Bronchial epithelial cell (primary cell): Measurements from ENCODE around the gene ABCB8. TPM values are rescaled to one million over a fixed set of nuclear protein-coding genes. Genes with fewer than 3 reads are reported as not detected.

Source experiments
- DNase-seq: peaks from one replicate; pipeline ENCODE4 v3.0.0-alpha.2; 2010; ENCODE audit warnings: low read depth
- FAIRE-seq: peaks from 2 replicates; lab custom pipeline; 2011; peaks lifted over from hg19 to GRCh38; lab: Jason Lieb, UNC
- H3K27me3 ChIP-seq: 2 replicates; pipeline ENCODE4 v1.5.1; 2011; ENCODE audit warnings: low read length; ENCODE audit not compliant: control insufficient read depth, insufficient read depth
- H3K36me3 ChIP-seq: 2 replicates; pipeline ENCODE4 v1.5.1; 2011; ENCODE audit warnings: low read length; ENCODE audit not compliant: control insufficient read depth, insufficient read depth
- H3K4me3 ChIP-seq: 2 replicates; pipeline ENCODE4 v1.5.1; 2011; ENCODE audit warnings: mild to moderate bottlenecking, low read depth, low read length, control low read depth
- CTCF ChIP-seq: IDR thresholded peaks from 2 replicates; pipeline ENCODE4 v1.5.1; 2011; ENCODE audit warnings: mild to moderate bottlenecking, moderate library complexity, low read length, control low read depth, inconsistent platforms; ENCODE audit not compliant: insufficient read depth, severe bottlenecking
- total RNA-seq: library from RNA; depleted of rRNA; stranded (reverse); fragments of >200 nt; gene quantifications from 2 replicates; pipeline ENCODE4 v1.2.1, GENCODE V29; 2014

ABCB8 gene
- total RNA-seq, 1 donor from 2014 or later: 20.5 TPM

- FAIRE-seq (no peak), DNase-seq (no peak)
- Histone ChIP-seq H3K36me3 (peaks cover 1% of the 10 kb centered on the region), H3K27me3 (no peaks in the 10 kb centered on the region), H3K4me3 (peak overlapping the region; percentile 74)
- peak; percentile 57 for TF ChIP-seq CTCF
Measured at GRCh38 chr7:151087245-151088018, 59.2 kb downstream of the ABCB8 start.

GRCh38 chr7:151088019-151088855 is 60.0 kb downstream of the ABCB8 start:
- no peak for FAIRE-seq
- no peaks in the 10 kb centered on the region for H3K27me3 ChIP-seq
- no peak for TF ChIP-seq CTCF
- H3K4me3 ChIP-seq: peak overlapping the region; percentile 74
- no peak for DNase-seq
- H3K36me3 ChIP-seq: peaks cover 1% of the 10 kb centered on the region

- FAIRE-seq: no peak
- no peak for TF ChIP-seq CTCF
- Histone ChIP-seq H3K36me3 (peaks cover 2% of the 10 kb centered on the region), H3K4me3 (peak overlapping the region; percentile 2), H3K27me3 (no peaks in the 10 kb centered on the region)
- peak; percentile 44 for DNase-seq
Measured at GRCh38 chr7:151088856-151089699, 60.8 kb downstream of the ABCB8 start.

- Histone ChIP-seq H3K36me3 (peaks cover 2% of the 10 kb centered on the region), H3K4me3 (no peak overlapping the region), H3K27me3 (no peaks in the 10 kb centered on the region)
- no peak for FAIRE-seq
- DNase-seq: no peak
- TF ChIP-seq CTCF: no peak
Measured at GRCh38 chr7:151089893-151090730, 61.9 kb downstream of the ABCB8 start.

- no peak overlapping the region for H3K4me3 ChIP-seq
- no peaks in the 10 kb centered on the region for H3K27me3 ChIP-seq
- DNase-seq: no peak
- H3K36me3 ChIP-seq: peaks cover 2% of the 10 kb centered on the region
- no peak for TF ChIP-seq CTCF
- no peak for FAIRE-seq
Measured at GRCh38 chr7:151091003-151091402, 62.8 kb downstream of the ABCB8 start.
